ENCODE measurements around the gene FAM135A. TPM values are rescaled to one million over a fixed set of nuclear protein-coding genes. Genes with fewer than 3 reads are reported as not detected.

Gene FAM135A
- total RNA-seq, 1 experiment from 2014 or later = 31.0 TPM

DNA sequence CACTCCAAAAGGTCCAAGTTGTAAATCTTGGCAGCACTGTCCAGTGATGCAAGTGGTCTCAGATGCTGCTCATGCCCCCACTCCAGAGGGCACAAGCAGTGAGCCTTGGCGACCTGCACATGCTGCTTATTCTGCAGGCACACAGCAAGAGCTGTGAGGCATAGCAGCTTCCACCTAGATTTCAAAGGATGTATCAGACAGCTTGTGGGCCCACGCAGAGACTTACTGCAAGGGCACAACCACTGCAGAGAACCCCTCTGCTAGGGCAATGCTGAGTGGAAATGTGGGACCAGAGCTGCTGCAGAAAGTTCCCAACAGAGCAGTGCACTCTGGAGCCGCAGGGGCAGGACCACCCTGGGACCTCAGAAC is 179.8 kb downstream of the FAM135A start:
- Histone ChIP-seq H3K4ac (ENCODE audit: low read depth, low read length) (no peak overlapping the region), H3K4me2 (ENCODE audit: insufficient read depth, insufficient read length, low read length) (no peak overlapping the region), H3K4me1 (ENCODE audit: insufficient read depth, low read length) (no peaks in the 10 kb centered on the region), H2BK120ac (ENCODE audit: low read depth, low read length, poor library complexity, severe bottlenecking) (no peak overlapping the region), H4K91ac (ENCODE audit: insufficient read length, low read depth, low read length) (no peak overlapping the region), H3K9me3 (ENCODE audit: control insufficient read depth, low read depth, low read length) (no peaks in the 10 kb centered on the region), H3K23ac (ENCODE audit: insufficient read length, low read depth, low read length) (no peak overlapping the region), H4K8ac (replicated peaks; ENCODE audit: insufficient read length, low read depth, low read length) (no peak overlapping the region), H2BK12ac (ENCODE audit: insufficient read length, low read depth, low read length) (no peak overlapping the region), H3T11ph (ENCODE audit: low read length) (no peak overlapping the region), H2BK15ac (ENCODE audit: low read depth, low read length) (no peak overlapping the region), H3K56ac (ENCODE audit: insufficient read length, low read depth, low read length) (no peak overlapping the region), H2BK20ac (ENCODE audit: low read depth, low read length, poor library complexity, severe bottlenecking) (no peak overlapping the region), H4K20me1 (ENCODE audit: control insufficient read depth, insufficient read depth, insufficient read length) (no peaks in the 10 kb centered on the region), H2BK5ac (ENCODE audit: insufficient read length, low read length) (no peak overlapping the region), H3K27ac (ENCODE audit: insufficient read length, low read depth, low read length) (no peak overlapping the region), H3K14ac (ENCODE audit: insufficient read depth, low read length) (no peak overlapping the region), H4K5ac (ENCODE audit: insufficient read length, low read depth, low read length) (no peak overlapping the region), H3K27me3 (ENCODE audit: insufficient read depth, low read length) (no peaks in the 10 kb centered on the region), H3K18ac (ENCODE audit: insufficient read length, low read depth, low read length) (no peak overlapping the region), H2AFZ (ENCODE audit: low read length) (no peak overlapping the region), H3K9ac (ENCODE audit: extremely low read depth, insufficient read length, low read length) (no peak overlapping the region), H3K79me1 (ENCODE audit: insufficient read depth, low read depth, low read length, poor library complexity, severe bottlenecking) (no peaks in the 10 kb centered on the region), H2AK5ac (ENCODE audit: insufficient read length, low read length) (no peak overlapping the region), H3K23me2 (ENCODE audit: insufficient read length, low read depth, low read length, poor library complexity, severe bottlenecking) (no peaks in the 10 kb centered on the region), H3K79me2 (ENCODE audit: insufficient read depth, low read length) (no peaks in the 10 kb centered on the region)
- no peak for DNase-seq
- Mint-ChIP-seq H3K9me3 (peaks cover 0 to 6% of the 10 kb centered on the region in 2 experiments; a peak in 3 of 5 replicates), H3K4me3 (no peak overlapping the region), H3K27ac (no peak overlapping the region), H3K36me3 (ENCODE audit: insufficient read depth in 1 of 3, low read depth in 3 of 3) (peaks cover 8 to 23% (median 13%) of the 10 kb centered on the region in 3 experiments), H3K4me1 (peaks cover 8% of the 10 kb centered on the region in 2 experiments), H3K27me3 (ENCODE audit: low read depth) (no peaks in the 10 kb centered on the region)
- TF ChIP-seq, protein P1, sequence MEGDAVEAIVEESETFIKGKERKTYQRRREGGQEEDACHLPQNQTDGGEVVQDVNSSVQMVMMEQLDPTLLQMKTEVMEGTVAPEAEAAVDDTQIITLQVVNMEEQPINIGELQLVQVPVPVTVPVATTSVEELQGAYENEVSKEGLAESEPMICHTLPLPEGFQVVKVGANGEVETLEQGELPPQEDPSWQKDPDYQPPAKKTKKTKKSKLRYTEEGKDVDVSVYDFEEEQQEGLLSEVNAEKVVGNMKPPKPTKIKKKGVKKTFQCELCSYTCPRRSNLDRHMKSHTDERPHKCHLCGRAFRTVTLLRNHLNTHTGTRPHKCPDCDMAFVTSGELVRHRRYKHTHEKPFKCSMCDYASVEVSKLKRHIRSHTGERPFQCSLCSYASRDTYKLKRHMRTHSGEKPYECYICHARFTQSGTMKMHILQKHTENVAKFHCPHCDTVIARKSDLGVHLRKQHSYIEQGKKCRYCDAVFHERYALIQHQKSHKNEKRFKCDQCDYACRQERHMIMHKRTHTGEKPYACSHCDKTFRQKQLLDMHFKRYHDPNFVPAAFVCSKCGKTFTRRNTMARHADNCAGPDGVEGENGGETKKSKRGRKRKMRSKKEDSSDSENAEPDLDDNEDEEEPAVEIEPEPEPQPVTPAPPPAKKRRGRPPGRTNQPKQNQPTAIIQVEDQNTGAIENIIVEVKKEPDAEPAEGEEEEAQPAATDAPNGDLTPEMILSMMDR (conservative IDR thresholded peaks at IDR 0.05) = no peak
- WGBS (ENCODE audit: extremely low coverage, insufficient read length, low lambda C conversion rate) = no CpG with 5 or more reads among the region's 3 CpGs
